Upper lobe of left lung (tissue), 6 donors: ENCODE measurements around the gene KRTAP5-7. TPM values are rescaled to one million over a fixed set of nuclear protein-coding genes. Genes with fewer than 3 reads are reported as not detected.

Experiments used
- ATAC-seq, 2 donors: fragments of 200-7000 bp; cut with Tn5 transposase; one replicate each; pipeline ENCODE4 v1.9.1; 2022; ENCODE audit warnings: mild to moderate bottlenecking in 2 of 2, moderate library complexity in 2 of 2; ENCODE audit not compliant: low FRiP score in 2 of 2
- DNase-seq, 2 donors: peaks; one replicate each; pipeline ENCODE4 v3.0.0-alpha.2; 2019 to 2020
- H3K27ac ChIP-seq, 4 donors: fragments of 200-600 bp; sonication (generic); one replicate each; pipeline ENCODE4 v1.5.1; 2016 to 2019
- H3K27me3 ChIP-seq, 4 donors: fragments of 200-600 bp; sonication (generic); one replicate each; pipeline ENCODE4 v1.5.1; 2017 to 2019
- H3K36me3 ChIP-seq, 4 donors: fragments of 200-600 bp; sonication (generic); one replicate each; pipeline ENCODE4 v1.5.1; 2016 to 2019
- H3K4me1 ChIP-seq, 4 donors: fragments of 200-600 bp; sonication (generic); one replicate each; pipeline ENCODE4 v1.5.1; 2018 to 2019
- H3K4me3 ChIP-seq, 4 donors: fragments of 200-600 bp; sonication (generic); one replicate each; pipeline ENCODE4 v1.5.1; 2017 to 2019; ENCODE audit warnings: mild to moderate bottlenecking in 2 of 4, moderate library complexity in 1 of 4
- H3K9me3 ChIP-seq, 4 donors: fragments of 200-600 bp; sonication (generic); one replicate each; pipeline ENCODE4 v1.5.1; 2018 to 2019
- EP300 ChIP-seq, 4 donors: sonication (generic); formaldehyde crosslinking; IDR thresholded peaks; one replicate each; pipeline ENCODE4 v1.5.1; 2017; ENCODE audit warnings: antibody characterized with exemption in 4 of 4, control low read depth in 2 of 4
- POLR2A ChIP-seq, 4 donors: fragments of 450-650 bp; IDR thresholded peaks; one replicate each; pipeline ENCODE4 v1.5.1; 2016 to 2017; ENCODE audit warnings: antibody characterized with exemption in 4 of 4, mild to moderate bottlenecking in 2 of 4
- POLR2AphosphoS5 ChIP-seq, 2 donors: sonication (generic); formaldehyde crosslinking; IDR thresholded peaks; one replicate each; pipeline ENCODE4 v1.5.1; 2017; ENCODE audit warnings: antibody characterized with exemption in 2 of 2
- WGBS, 2 donors: methylation state at CpG; one replicate each; pipeline ENCODE4 v1.1.5; 2017 to 2018; 5-methylcytosine and 5-hydroxymethylcytosine counted together
- total RNA-seq, 6 donors: library from RNA; depleted of rRNA in 4 of 6; stranded (reverse); fragments of >200 nt in 4 of 6; gene quantifications; one replicate each; pipeline versions ENCODE4 v1.1.0 to v1.2.1, GENCODE V29; 2016 to 2021
- TF ChIP-seq, protein P1 (sequence below), 6 experiments: fragments of 450-650 bp in 4 of 6; fragments of 200-600 bp in 2 of 6; sonication (generic) in 2 of 6; IDR thresholded peaks; one replicate each; pipeline ENCODE4 v1.5.1; 2016 to 2019; ENCODE audit warnings: antibody characterized with exemption in 6 of 6
- donor health status: DM: no; HTN: no; CAD: no; lungs with moderate emphysema.
- donor health status: DM: no; HTN: yes; CAD: no; lungs with severe emphysema.

The KRTAP5-7 gene
- total RNA-seq, 6 donors from 2014 or later = 0.20 to 0.98 TPM; not detected in 4

DNA sequence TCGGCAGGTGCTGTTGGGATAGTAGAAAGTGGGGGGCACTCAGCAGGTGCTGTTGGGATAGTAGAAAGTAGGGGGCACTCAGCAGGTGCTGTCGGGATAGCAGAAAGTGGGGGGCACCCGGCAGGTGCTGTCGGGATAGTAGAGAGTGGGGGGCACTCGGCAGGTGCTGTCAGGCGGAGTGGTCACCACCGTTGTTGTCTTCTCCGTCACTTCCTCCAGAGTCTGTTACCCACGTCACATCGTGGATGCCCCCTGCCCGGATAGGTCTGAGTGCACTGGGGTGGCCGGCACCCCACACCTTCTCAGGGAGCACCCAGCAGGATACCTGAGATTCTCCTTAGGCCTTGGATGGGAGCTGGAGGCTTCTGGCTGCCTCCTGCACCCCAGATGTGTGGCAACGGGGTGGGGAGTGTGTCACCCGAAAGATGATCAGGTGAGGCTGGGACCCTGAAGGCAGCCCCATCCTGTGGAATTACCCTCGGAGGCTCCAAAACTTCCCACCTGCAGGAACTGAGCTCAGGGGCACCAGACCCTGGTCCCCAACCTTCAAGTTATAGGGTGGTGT is 24.1 kb upstream of the KRTAP5-7 start:
- TF ChIP-seq POLR2A (IDR thresholded peaks at IDR 0.05) = no peak
- TF ChIP-seq, protein P1, sequence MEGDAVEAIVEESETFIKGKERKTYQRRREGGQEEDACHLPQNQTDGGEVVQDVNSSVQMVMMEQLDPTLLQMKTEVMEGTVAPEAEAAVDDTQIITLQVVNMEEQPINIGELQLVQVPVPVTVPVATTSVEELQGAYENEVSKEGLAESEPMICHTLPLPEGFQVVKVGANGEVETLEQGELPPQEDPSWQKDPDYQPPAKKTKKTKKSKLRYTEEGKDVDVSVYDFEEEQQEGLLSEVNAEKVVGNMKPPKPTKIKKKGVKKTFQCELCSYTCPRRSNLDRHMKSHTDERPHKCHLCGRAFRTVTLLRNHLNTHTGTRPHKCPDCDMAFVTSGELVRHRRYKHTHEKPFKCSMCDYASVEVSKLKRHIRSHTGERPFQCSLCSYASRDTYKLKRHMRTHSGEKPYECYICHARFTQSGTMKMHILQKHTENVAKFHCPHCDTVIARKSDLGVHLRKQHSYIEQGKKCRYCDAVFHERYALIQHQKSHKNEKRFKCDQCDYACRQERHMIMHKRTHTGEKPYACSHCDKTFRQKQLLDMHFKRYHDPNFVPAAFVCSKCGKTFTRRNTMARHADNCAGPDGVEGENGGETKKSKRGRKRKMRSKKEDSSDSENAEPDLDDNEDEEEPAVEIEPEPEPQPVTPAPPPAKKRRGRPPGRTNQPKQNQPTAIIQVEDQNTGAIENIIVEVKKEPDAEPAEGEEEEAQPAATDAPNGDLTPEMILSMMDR (IDR thresholded peaks at IDR 0.05) = no peak
- no peak for TF ChIP-seq EP300 (IDR thresholded peaks at IDR 0.05)
- no peak for TF ChIP-seq POLR2AphosphoS5 (IDR thresholded peaks at IDR 0.05)
- no peak for ATAC-seq
- WGBS, 2 donors = 96 to 97% methylated on average over 13 to 15 of the region's 15 CpGs

DNA sequence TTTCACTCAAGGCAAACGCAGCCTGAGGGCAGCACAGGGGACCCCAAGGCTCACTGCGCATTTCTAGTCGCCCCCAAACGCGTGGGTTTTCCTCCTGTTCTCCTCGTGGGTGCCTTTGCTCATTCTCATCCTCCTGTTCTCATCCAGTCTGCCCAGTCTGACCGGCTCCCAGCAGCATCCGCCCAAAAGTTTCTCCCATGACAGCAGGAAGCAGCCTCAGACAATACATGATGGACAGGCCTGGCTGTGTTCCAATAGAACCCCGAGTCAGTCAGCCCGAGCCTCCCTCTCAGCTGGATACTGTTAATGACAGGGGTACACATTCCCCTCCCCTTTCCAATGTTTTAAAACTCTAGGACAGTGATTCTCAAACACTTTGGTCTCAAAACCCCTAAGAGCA is 22.5 kb upstream of the KRTAP5-7 start:
- no peak for TF ChIP-seq POLR2AphosphoS5 (IDR thresholded peaks at IDR 0.05)
- TF ChIP-seq, protein P1 (IDR thresholded peaks at IDR 0.05) = no peak
- no peak for TF ChIP-seq POLR2A (IDR thresholded peaks at IDR 0.05)
- no peak for TF ChIP-seq EP300 (IDR thresholded peaks at IDR 0.05)
- peak overlapping the region; percentile 52 to 80 (median 58) for H3K27ac ChIP-seq
- H3K4me1 ChIP-seq = peaks cover 3 to 7% (median 5%) of the 10 kb centered on the region in 4 donors
- H3K36me3 ChIP-seq = peaks cover 0 to 43% (median 29%) of the 10 kb centered on the region in 4 donors
- ATAC-seq = no peak
- peaks cover 0 to 1% (median 0%) of the 10 kb centered on the region in 4 donors for H3K9me3 ChIP-seq
- no peak overlapping the region for H3K4me3 ChIP-seq
- H3K27me3 ChIP-seq = no peaks in the 10 kb centered on the region
- DNase-seq = no peak
- WGBS, 2 donors = 63 to 67% methylated on average over 10 of the region's 10 CpGs

More for the DNA sequence above, 24.1 kb upstream of the KRTAP5-7 start:
- peaks cover 12 to 59% (median 45%) of the 10 kb centered on the region in 4 donors for H3K36me3 ChIP-seq
- no peak overlapping the region for H3K4me3 ChIP-seq
- peak overlapping the region in 1 of 4 donors; percentile 55 for H3K27ac ChIP-seq
- no peak for DNase-seq
- no peaks in the 10 kb centered on the region for H3K9me3 ChIP-seq
- no peaks in the 10 kb centered on the region for H3K27me3 ChIP-seq
- H3K4me1 ChIP-seq = peaks cover 3 to 8% (median 6%) of the 10 kb centered on the region in 4 donors

DNA sequence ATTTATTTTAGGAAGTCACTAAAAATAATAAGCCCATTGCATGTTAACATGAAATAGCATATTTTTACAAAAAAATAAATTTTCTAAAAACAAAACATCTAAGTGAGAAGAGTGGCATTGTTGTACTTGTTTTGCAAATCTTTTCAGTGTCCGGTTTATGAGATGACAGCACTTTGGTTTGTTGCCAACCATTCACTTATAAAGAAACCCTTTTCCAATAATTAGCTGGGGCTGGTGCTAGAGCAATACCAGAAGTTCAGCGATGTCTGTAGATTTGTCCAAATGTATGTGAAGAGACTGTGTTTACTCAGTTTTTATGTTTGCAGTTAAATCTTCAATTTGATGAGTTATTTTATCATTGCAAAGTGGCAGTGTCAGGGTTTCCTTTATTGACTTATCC is 22.1 kb upstream of the KRTAP5-7 start:
- Histone ChIP-seq H3K36me3 (peaks cover 0 to 38% (median 24%) of the 10 kb centered on the region in 4 donors), H3K27me3 (no peaks in the 10 kb centered on the region)
- WGBS, 2 donors = 54 to 60% methylated on average over 2 of the region's 2 CpGs

DNA sequence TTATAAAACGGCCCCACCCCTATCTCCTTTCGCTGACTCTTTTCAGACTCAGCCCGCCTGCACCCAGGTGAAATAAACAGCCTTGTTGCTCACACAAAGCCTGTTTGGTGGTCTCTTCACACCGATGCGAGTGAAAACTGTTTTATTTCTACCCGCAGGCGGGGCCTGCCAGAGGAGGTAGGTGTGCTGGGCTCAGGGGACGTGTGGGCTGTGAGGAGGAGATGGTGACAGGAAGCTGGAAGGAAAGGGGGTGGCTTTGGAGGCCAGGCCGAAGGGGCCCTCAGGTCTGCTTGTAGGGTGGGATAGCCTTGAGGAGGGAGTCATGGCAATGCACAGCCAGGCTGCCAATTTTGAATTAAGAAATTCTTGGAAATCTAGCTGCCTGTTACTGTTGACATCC is 21.3 kb upstream of the KRTAP5-7 start:
- DNase-seq = no peak
- no peak overlapping the region for H3K27ac ChIP-seq
- no peak overlapping the region for H3K4me3 ChIP-seq
- H3K36me3 ChIP-seq = peaks cover 0 to 30% (median 17%) of the 10 kb centered on the region in 4 donors
- peaks cover 0 to 6% (median 2%) of the 10 kb centered on the region in 4 donors for H3K4me1 ChIP-seq
- 88 to 95% methylated on average over 9 of the region's 9 CpGs for WGBS, 2 donors
- H3K27me3 ChIP-seq = no peaks in the 10 kb centered on the region
- no peak for TF ChIP-seq POLR2AphosphoS5 (IDR thresholded peaks at IDR 0.05)
- TF ChIP-seq, protein P1 (IDR thresholded peaks at IDR 0.05) = no peak
- TF ChIP-seq POLR2A (IDR thresholded peaks at IDR 0.05) = no peak
- TF ChIP-seq EP300 (IDR thresholded peaks at IDR 0.05) = no peak
- no peak for ATAC-seq
- peaks cover 0 to 6% (median 4%) of the 10 kb centered on the region in 4 donors for H3K9me3 ChIP-seq

More for the DNA sequence above, 22.1 kb upstream of the KRTAP5-7 start:
- peaks cover 0 to 6% (median under 1%) of the 10 kb centered on the region in 4 donors for H3K9me3 ChIP-seq
- H3K27ac ChIP-seq = no peak overlapping the region
- ATAC-seq = no peak
- peaks cover 2 to 6% (median 4%) of the 10 kb centered on the region in 4 donors for H3K4me1 ChIP-seq
- no peak overlapping the region for H3K4me3 ChIP-seq
- TF ChIP-seq POLR2A (IDR thresholded peaks at IDR 0.05) (no peak), EP300 (IDR thresholded peaks at IDR 0.05) (no peak), POLR2AphosphoS5 (IDR thresholded peaks at IDR 0.05) (no peak)
- TF ChIP-seq, protein P1 (IDR thresholded peaks at IDR 0.05) = no peak
- no peak for DNase-seq

DNA sequence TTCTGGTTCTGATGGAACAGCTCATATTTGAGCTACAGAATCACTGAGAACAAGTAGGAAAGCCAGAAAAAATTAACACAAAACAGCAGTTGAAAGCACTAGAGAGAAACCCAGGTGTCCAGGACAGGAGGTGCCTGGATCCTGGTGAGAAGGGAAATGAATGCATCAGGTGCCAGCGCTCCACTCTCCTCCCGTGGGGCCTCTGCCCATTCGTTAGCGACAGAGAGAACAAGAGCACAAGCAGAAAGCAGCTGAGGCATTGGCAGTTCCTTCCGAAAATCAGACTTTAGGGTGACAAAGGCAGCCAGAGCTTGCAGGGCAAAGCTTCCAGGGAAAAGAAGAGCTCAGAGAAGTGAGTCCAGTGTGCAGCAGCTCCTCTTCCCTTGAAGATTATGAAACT is 20.0 kb upstream of the KRTAP5-7 start:
- no peaks in the 10 kb centered on the region for H3K27me3 ChIP-seq
- WGBS, 2 donors = 94 to 96% methylated on average over 5 of the region's 5 CpGs
- peaks cover 0 to 17% (median 5%) of the 10 kb centered on the region in 4 donors for H3K36me3 ChIP-seq
- DNase-seq = no peak
- TF ChIP-seq EP300 (IDR thresholded peaks at IDR 0.05) = no peak
- TF ChIP-seq, protein P1 (IDR thresholded peaks at IDR 0.05) = no peak
- TF ChIP-seq POLR2A (IDR thresholded peaks at IDR 0.05) = no peak
- no peak for TF ChIP-seq POLR2AphosphoS5 (IDR thresholded peaks at IDR 0.05)
- H3K4me3 ChIP-seq = no peak overlapping the region
- ATAC-seq = no peak
- peaks cover 0 to 6% (median 2%) of the 10 kb centered on the region in 4 donors for H3K4me1 ChIP-seq
- no peak overlapping the region for H3K27ac ChIP-seq
- H3K9me3 ChIP-seq = peaks cover 0 to 8% (median 5%) of the 10 kb centered on the region in 4 donors
